CD14-positive monocyte (primary cell): ENCODE results near the gene CCDC68. TPM values are rescaled to one million over a fixed set of nuclear protein-coding genes. Genes with fewer than 3 reads are reported as not detected.

Experiments
- DNase-seq, 3 donors: peaks; one replicate each; pipeline ENCODE4 v3.0.0-alpha.2; 2011 to 2022
- H2AFZ ChIP-seq: 2 replicates; pipeline ENCODE4 v1.6.0; 2012; ENCODE audit warnings: mild to moderate bottlenecking, low read depth, low read length, inconsistent platforms; ENCODE audit not compliant: insufficient read depth, poor library complexity, severe bottlenecking
- H3K27ac ChIP-seq, 2 donors: 1 replicate in 1 of 2; 2 replicates in 1 of 2; pipeline ENCODE4 v1.5.1; 2012 to 2013; ENCODE audit warnings: low read length in 2 of 2, control low read depth in 1 of 2, inconsistent platforms in 1 of 2, low read depth in 1 of 2, mild to moderate bottlenecking in 1 of 2
- H3K27me3 ChIP-seq, 2 donors: one replicate each; pipeline versions ENCODE4 v1.6.0 to v1.6.1; 2011 to 2013; ENCODE audit warnings: low read length in 2 of 2; ENCODE audit not compliant: control insufficient read depth in 2 of 2, insufficient read depth in 2 of 2
- H3K36me3 ChIP-seq, 2 donors: replicated peaks in 1 of 2; 1 replicate in 1 of 2; 2 replicates in 1 of 2; pipeline versions ENCODE4 v1.5.1 to v1.6.1; 2012 to 2013; ENCODE audit warnings: low read length in 2 of 2, control low read depth in 1 of 2, inconsistent platforms in 1 of 2, mild to moderate bottlenecking in 1 of 2; ENCODE audit not compliant: insufficient read depth in 2 of 2, control insufficient read depth in 1 of 2
- H3K4me1 ChIP-seq, 2 donors: 1 replicate in 1 of 2; 2 replicates in 1 of 2; pipeline versions ENCODE4 v1.5.1 to v1.6.1; 2012 to 2013; ENCODE audit warnings: low read length in 2 of 2, control low read depth in 1 of 2, inconsistent platforms in 1 of 2, mild to moderate bottlenecking in 1 of 2, moderate library complexity in 1 of 2; ENCODE audit not compliant: insufficient read depth in 2 of 2, control insufficient read depth in 1 of 2
- H3K4me2 ChIP-seq: replicated peaks from 2 replicates; pipeline ENCODE3; 2012; ENCODE audit warnings: low read length, moderate library complexity, mild to moderate bottlenecking; ENCODE audit not compliant: poor library complexity, severe bottlenecking; ENCODE audit errors: extremely low read depth
- H3K4me3 ChIP-seq, 3 experiments: fragments of 200-600 bp in 1 of 3; sonication (generic) in 1 of 3; replicated peaks in 1 of 3; 1 replicate in 2 of 3; 2 replicates in 1 of 3; pipeline ENCODE4 v1.5.1; 2011 to 2013; ENCODE audit warnings: low read length in 3 of 3, mild to moderate bottlenecking in 3 of 3, control low read depth in 2 of 3, low read depth in 2 of 3, inconsistent platforms in 1 of 3, moderate library complexity in 1 of 3
- H3K79me2 ChIP-seq: 2 replicates; pipeline ENCODE4 v1.6.0; 2012; ENCODE audit warnings: mild to moderate bottlenecking, control low read depth, inconsistent platforms, low read length, moderate library complexity; ENCODE audit not compliant: insufficient read depth
- H3K9ac ChIP-seq: 2 replicates; pipeline ENCODE4 v1.6.0; 2017; ENCODE audit warnings: low read length, mild to moderate bottlenecking; ENCODE audit not compliant: insufficient read depth, poor library complexity, severe bottlenecking
- H3K9me3 ChIP-seq, 2 donors: replicated peaks in 1 of 2; 1 replicate in 1 of 2; 2 replicates in 1 of 2; pipeline versions ENCODE4 v1.5.1 to v1.6.1; 2012 to 2013; ENCODE audit warnings: low read length in 2 of 2, control low read depth in 1 of 2; ENCODE audit not compliant: control insufficient read depth in 1 of 2, insufficient read depth in 1 of 2
- H4K20me1 ChIP-seq: 2 replicates; pipeline ENCODE4 v1.6.0; 2012; ENCODE audit warnings: mild to moderate bottlenecking, low read length, control low read depth, moderate library complexity; ENCODE audit not compliant: insufficient read depth
- H3K27ac Mint-ChIP-seq, 7 donors: one replicate each; pipeline ENCODE4 v1.8.0; 2020; ENCODE audit warnings: mild to moderate bottlenecking in 7 of 7, mixed read lengths in 7 of 7, moderate library complexity in 6 of 7, inconsistent platforms in 2 of 7
- H3K27me3 Mint-ChIP-seq, 3 donors: one replicate each; pipeline ENCODE4 v1.8.0; 2021 to 2022; ENCODE audit warnings: low read depth in 3 of 3, mild to moderate bottlenecking in 3 of 3, mixed read lengths in 3 of 3, moderate library complexity in 3 of 3, inconsistent platforms in 1 of 3
- H3K36me3 Mint-ChIP-seq, 2 donors: one replicate each; pipeline ENCODE4 v1.8.0; 2020; ENCODE audit warnings: mixed read lengths in 2 of 2, inconsistent platforms in 1 of 2, mild to moderate bottlenecking in 1 of 2
- H3K4me1 Mint-ChIP-seq: one replicate; pipeline ENCODE4 v1.8.0; 2020; ENCODE audit warnings: mild to moderate bottlenecking, mixed read lengths
- H3K4me3 Mint-ChIP-seq, 2 donors: one replicate each; pipeline ENCODE4 v1.8.0; 2020; ENCODE audit warnings: mild to moderate bottlenecking in 2 of 2, mixed read lengths in 2 of 2, moderate library complexity in 1 of 2
- H3K9me3 Mint-ChIP-seq, 7 donors: one replicate each; pipeline ENCODE4 v1.8.0; 2020 to 2022; ENCODE audit warnings: mixed read lengths in 7 of 7, mild to moderate bottlenecking in 6 of 7, moderate library complexity in 6 of 7, inconsistent platforms in 2 of 7
- CTCF ChIP-seq: fragments of 200-600 bp; IDR thresholded peaks from one replicate; pipeline ENCODE4 v1.8.0; 2022; ENCODE audit warnings: antibody characterized with exemption, mild to moderate bottlenecking
- WGBS: methylation state at CpG from one replicate; pipeline ENCODE4 v1.1.5; 2013; ENCODE audit warnings: missing lambda C conversion rate; ENCODE audit not compliant: insufficient coverage; 5-methylcytosine and 5-hydroxymethylcytosine counted together
- intact Hi-C, 2 donors: fragments of 100-400 bp; cut with micrococcal nuclease; formaldehyde crosslinking; loops; one replicate each; pipeline versions ENCODE4 v1.15.0 to v1.15.1; 2023
- polyA plus RNA-seq, 3 donors: library from polyadenylated mRNA; depleted of rRNA in 1 of 3; unstranded in 2 of 3; stranded (reverse) in 1 of 3; fragments of 300-500 nt in 2 of 3; fragments of >200 nt in 1 of 3; fragmentation: Illumina TruSeq in 2 of 3; gene quantifications; 1 replicate in 2 of 3; 2 replicates in 1 of 3; pipeline ENCODE4 v1.2.3, GENCODE V29; 2012 to 2021

CCDC68 gene
- polyA plus RNA-seq, 3 donors, result 0.09 to 0.15 TPM; not detected in 1

- no peak overlapping the region for H3K27ac ChIP-seq
- Mint-ChIP-seq H3K36me3 (no peaks in the 10 kb centered on the region), H3K4me3 (no peak overlapping the region), H3K27me3 (peaks cover 0 to 4% (median 0%) of the 10 kb centered on the region in 3 donors), H3K9me3 (peaks cover 0 to 3% (median 0%) of the 10 kb centered on the region in 7 donors), H3K27ac (no peak overlapping the region), H3K4me1 (no peaks in the 10 kb centered on the region)
- no peaks in the 10 kb centered on the region for H4K20me1 ChIP-seq
- DNase-seq, result no peak
- H3K9me3 ChIP-seq, result no peaks in the 10 kb centered on the region
- WGBS, result no CpG with 5 or more reads among the region's 4 CpGs
- no peaks in the 10 kb centered on the region for H3K27me3 ChIP-seq
- no peak overlapping the region for H3K9ac ChIP-seq
- no peaks in the 10 kb centered on the region for H3K4me1 ChIP-seq
- intact Hi-C loops, result no loop called here
- no peak overlapping the region for H3K4me2 ChIP-seq
- no peaks in the 10 kb centered on the region for H3K79me2 ChIP-seq
- H2AFZ ChIP-seq, result no peak overlapping the region
- H3K4me3 ChIP-seq, result no peak overlapping the region
- no peak for TF ChIP-seq CTCF
- H3K36me3 ChIP-seq, result no peaks in the 10 kb centered on the region
Observed at GRCh38 chr18:55007602-55008001, 48.3 kb upstream of the CCDC68 start.

GRCh38 chr18:55003695-55004094, 44.4 kb upstream of the CCDC68 start:
- Histone ChIP-seq H3K4me1 (no peaks in the 10 kb centered on the region), H3K4me3 (no peak overlapping the region), H2AFZ (no peak overlapping the region), H3K9ac (no peak overlapping the region), H4K20me1 (no peaks in the 10 kb centered on the region), H3K27ac (no peak overlapping the region), H3K79me2 (no peaks in the 10 kb centered on the region), H3K4me2 (no peak overlapping the region), H3K36me3 (no peaks in the 10 kb centered on the region), H3K9me3 (no peaks in the 10 kb centered on the region), H3K27me3 (no peaks in the 10 kb centered on the region)
- Mint-ChIP-seq H3K9me3 (peaks cover 0 to 3% (median 0%) of the 10 kb centered on the region in 7 donors), H3K4me1 (no peaks in the 10 kb centered on the region), H3K27me3 (peaks cover 0 to 2% (median 0%) of the 10 kb centered on the region in 3 donors), H3K36me3 (no peaks in the 10 kb centered on the region), H3K4me3 (no peak overlapping the region), H3K27ac (no peak overlapping the region)
- no peak for DNase-seq
- intact Hi-C loops, result no loop called here
- no peak for TF ChIP-seq CTCF
- WGBS, result 100% methylated on average over 2 of the region's 5 CpGs
